WTC11 (cell line): ENCODE measurements around the gene CFAP57. TPM values are rescaled to one million over a fixed set of nuclear protein-coding genes. Genes with fewer than 3 reads are reported as not detected.

Experiments used
- ATAC-seq: fragments of 200-7000 bp; cut with Tn5 transposase; 2 replicates; pipeline ENCODE4 v1.10.0; 2021; ENCODE audit warnings: mild to moderate bottlenecking, moderate library complexity
- CTCF ChIA-PET: fragments of 300-600 bp; sonication (Branson Sonifier 250); formaldehyde crosslinking; loops from one replicate; lab custom pipeline; 2021; ENCODE audit warnings: antibody characterized with exemption; lab: Charles Lee
- POLR2A ChIA-PET: fragments of 350-600 bp; sonication (Branson Sonifier 250); formaldehyde crosslinking; loops from one replicate; lab custom pipeline; 2021; ENCODE audit warnings: antibody characterized with exemption; lab: Charles Lee
- DNase-seq: peaks from one replicate; pipeline ENCODE4 v3.0.0; 2021; ENCODE audit warnings: low spot score
- H3K27ac Mint-ChIP-seq: 2 replicates; pipeline ENCODE4 v1.8.0; 2021; ENCODE audit warnings: mixed read lengths
- H3K27me3 Mint-ChIP-seq: 2 replicates; pipeline ENCODE4 v1.8.0; 2021; ENCODE audit warnings: low read depth, mild to moderate bottlenecking, moderate library complexity, mixed read lengths
- H3K36me3 Mint-ChIP-seq: 2 replicates; pipeline ENCODE4 v1.8.0; 2021; ENCODE audit warnings: mixed read lengths
- H3K4me1 Mint-ChIP-seq: 2 replicates; pipeline ENCODE4 v1.8.0; 2022; ENCODE audit warnings: mixed read lengths
- H3K4me3 Mint-ChIP-seq: 2 replicates; pipeline ENCODE4 v1.8.0; 2021; ENCODE audit warnings: mild to moderate bottlenecking, moderate library complexity, mixed read lengths
- H3K9me3 Mint-ChIP-seq: 2 replicates; pipeline ENCODE4 v1.8.0; 2021; ENCODE audit warnings: mixed read lengths
- AR ChIP-seq: fragments of 250-450 bp; sonication (Bioruptor Pico); IDR thresholded peaks from 2 replicates; pipeline ENCODE4 v1.9.0; 2021; ENCODE audit warnings: mild to moderate bottlenecking
- ARID4B ChIP-seq: sonication (generic); formaldehyde crosslinking; IDR thresholded peaks from 2 replicates; pipeline ENCODE4 v1.8.0; 2023; ENCODE audit warnings: missing genetic modification reagents, mild to moderate bottlenecking, borderline replicate concordance
- CREB1 ChIP-seq: sonication (generic); formaldehyde crosslinking; IDR thresholded peaks from 2 replicates; pipeline ENCODE4 v1.8.0; 2023; ENCODE audit warnings: mild to moderate bottlenecking, missing genetic modification reagents
- ELF4 ChIP-seq: sonication (generic); formaldehyde crosslinking; IDR thresholded peaks from 2 replicates; pipeline ENCODE4 v1.8.1; 2022; ENCODE audit warnings: low read depth, mild to moderate bottlenecking, moderate library complexity, missing genetic modification reagents
- ESRRA ChIP-seq: sonication (generic); formaldehyde crosslinking; IDR thresholded peaks from 2 replicates; pipeline ENCODE4 v1.8.1; 2022; ENCODE audit warnings: mild to moderate bottlenecking, missing genetic modification reagents, borderline replicate concordance
- FOXK1 ChIP-seq: sonication (generic); formaldehyde crosslinking; IDR thresholded peaks from 2 replicates; pipeline ENCODE4 v1.8.0; 2022; ENCODE audit warnings: mild to moderate bottlenecking, moderate library complexity, missing genetic modification reagents
- FOXP1 ChIP-seq: sonication (generic); formaldehyde crosslinking; IDR thresholded peaks from 2 replicates; pipeline ENCODE4 v1.8.0; 2022; ENCODE audit warnings: missing genetic modification reagents, mild to moderate bottlenecking, moderate library complexity, borderline replicate concordance
- GRHL2 ChIP-seq: fragments of 250-450 bp; sonication (Bioruptor Pico); IDR thresholded peaks from 2 replicates; pipeline ENCODE4 v1.8.0; 2022; ENCODE audit warnings: mild to moderate bottlenecking, moderate library complexity; ENCODE audit not compliant: insufficient replicate concordance, severe bottlenecking
- IRF1 ChIP-seq: sonication (generic); formaldehyde crosslinking; IDR thresholded peaks from 2 replicates; pipeline ENCODE4 v1.8.0; 2023; ENCODE audit warnings: missing genetic modification reagents
- MYBL2 ChIP-seq: sonication (generic); formaldehyde crosslinking; IDR thresholded peaks from 2 replicates; pipeline ENCODE4 v1.8.1; 2023; ENCODE audit warnings: mild to moderate bottlenecking, moderate library complexity, missing genetic modification reagents
- PRDM15 ChIP-seq: sonication (generic); formaldehyde crosslinking; IDR thresholded peaks from 2 replicates; pipeline ENCODE4 v1.8.0; 2022; ENCODE audit warnings: missing genetic modification reagents
- SOX15 ChIP-seq: fragments of 250-450 bp; sonication (Bioruptor Pico); IDR thresholded peaks from 2 replicates; pipeline ENCODE4 v1.9.0; 2021; ENCODE audit warnings: mild to moderate bottlenecking
- TEAD4 ChIP-seq: sonication (generic); formaldehyde crosslinking; IDR thresholded peaks from 2 replicates; pipeline ENCODE4 v1.8.0; 2022; ENCODE audit warnings: mild to moderate bottlenecking, missing genetic modification reagents
- ZBTB43 ChIP-seq: sonication (generic); formaldehyde crosslinking; IDR thresholded peaks from 2 replicates; pipeline ENCODE4 v1.8.1; 2023; ENCODE audit warnings: mild to moderate bottlenecking, missing genetic modification reagents
- ZNF219 ChIP-seq: sonication (generic); formaldehyde crosslinking; IDR thresholded peaks from 2 replicates; pipeline ENCODE4 v1.8.0; 2023; ENCODE audit warnings: missing genetic modification reagents, mild to moderate bottlenecking, borderline replicate concordance
- ZNF232 ChIP-seq: sonication (generic); formaldehyde crosslinking; IDR thresholded peaks from 2 replicates; pipeline ENCODE4 v1.8.0; 2022; ENCODE audit warnings: mild to moderate bottlenecking, missing genetic modification reagents
- ZNF263 ChIP-seq: sonication (generic); formaldehyde crosslinking; IDR thresholded peaks from 2 replicates; pipeline ENCODE4 v1.8.1; 2022; ENCODE audit warnings: low read depth, mild to moderate bottlenecking, moderate library complexity, missing genetic modification reagents
- ZNF396 ChIP-seq: fragments of 250-450 bp; sonication (Bioruptor Pico); IDR thresholded peaks from 2 replicates; pipeline ENCODE4 v1.8.0; 2021; ENCODE audit warnings: mild to moderate bottlenecking, moderate library complexity, borderline replicate concordance
- ZNF671 ChIP-seq: fragments of 250-450 bp; sonication (Bioruptor Pico); IDR thresholded peaks from 2 replicates; pipeline ENCODE4 v1.8.0; 2021; ENCODE audit warnings: mild to moderate bottlenecking
- total RNA-seq: library from RNA; stranded (reverse); gene quantifications from 3 replicates; pipeline ENCODE4 v1.2.3, GENCODE V29; 2021

Gene CFAP57
- total RNA-seq, 1 experiment from 2014 or later, result 0.42 TPM

- Mint-ChIP-seq H3K9me3 (peaks cover 56% of the 10 kb centered on the region), H3K4me1 (no peaks in the 10 kb centered on the region), H3K27me3 (peaks cover 18% of the 10 kb centered on the region), H3K27ac (no peak overlapping the region), H3K4me3 (no peak overlapping the region), H3K36me3 (peaks cover 26% of the 10 kb centered on the region)
- ATAC-seq, result no peak
- CTCF ChIA-PET, result interaction anchor here (1.0 to 1.7 kb wide), 2 partner anchors 42 to 171 kb away, joined by 3 to 4 read pairs; partner anchors contain the start of gene C1orf210
- TF ChIP-seq ZNF232 (CRISPR knock-in tag), result no peak
- TF ChIP-seq MYBL2 (CRISPR knock-in tag), result no peak
- TF ChIP-seq ZNF671 (CRISPR knock-in tag), result no peak
- no peak for TF ChIP-seq FOXP1 (CRISPR knock-in tag)
- TF ChIP-seq ZBTB43, result no peak
- TF ChIP-seq TEAD4 (CRISPR knock-in tag), result no peak
- TF ChIP-seq ESRRA, result no peak
- TF ChIP-seq IRF1, result no peak
- TF ChIP-seq ZNF263 (CRISPR knock-in tag), result no peak
- no peak for TF ChIP-seq GRHL2
- no peak for TF ChIP-seq FOXK1 (CRISPR knock-in tag)
- TF ChIP-seq ELF4, result no peak
- no peak for TF ChIP-seq AR
- TF ChIP-seq ZNF396, result no peak
- no peak for TF ChIP-seq ARID4B (CRISPR knock-in tag)
- no peak for TF ChIP-seq SOX15 (CRISPR knock-in tag)
- no peak for TF ChIP-seq PRDM15 (CRISPR knock-in tag)
- no peak for TF ChIP-seq CREB1
- no peak for TF ChIP-seq ZNF219
- POLR2A ChIA-PET, result no interaction called here
- no peak for DNase-seq
Measured at GRCh38 chr1:43243299-43243698, 71.2 kb downstream of the CFAP57 start.
